GM19395 (cell line): ENCODE data around the gene NSF.
"Not testable (repeated sequence)": the region's sequence is repeated elsewhere in the genome, so short reads cannot be mapped to it uniquely, and the experiment has no call there.

Experiments
- ATAC-seq: cut with Tn5 transposase; IDR thresholded peaks from one replicate; pipeline ENCODE4 v1.9.1; 2021; ENCODE audit warnings: mild to moderate bottlenecking, moderate library complexity; ENCODE audit not compliant: unreplicated experiment

Gene NSF

DNA sequence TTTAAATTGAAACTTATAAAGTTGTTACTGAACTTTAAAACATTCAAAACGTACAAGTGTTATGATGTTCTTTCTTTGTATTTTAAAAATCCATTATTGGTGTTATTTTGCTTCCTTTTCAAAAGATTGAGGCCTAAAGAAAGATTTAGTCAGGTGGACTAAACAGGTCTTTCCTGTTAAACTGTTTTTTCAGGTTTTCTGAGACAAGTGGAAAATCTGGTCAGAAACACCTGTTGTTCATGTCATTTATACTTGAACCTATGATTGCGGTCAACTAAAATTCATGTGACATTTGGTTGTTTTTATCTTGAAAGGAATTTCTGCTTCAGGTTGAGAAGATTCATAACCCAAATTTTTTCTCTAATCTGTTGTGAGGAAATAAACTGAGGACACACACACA, 108.5 kb downstream of the NSF start:
- not testable (repeated sequence) for ATAC-seq

DNA sequence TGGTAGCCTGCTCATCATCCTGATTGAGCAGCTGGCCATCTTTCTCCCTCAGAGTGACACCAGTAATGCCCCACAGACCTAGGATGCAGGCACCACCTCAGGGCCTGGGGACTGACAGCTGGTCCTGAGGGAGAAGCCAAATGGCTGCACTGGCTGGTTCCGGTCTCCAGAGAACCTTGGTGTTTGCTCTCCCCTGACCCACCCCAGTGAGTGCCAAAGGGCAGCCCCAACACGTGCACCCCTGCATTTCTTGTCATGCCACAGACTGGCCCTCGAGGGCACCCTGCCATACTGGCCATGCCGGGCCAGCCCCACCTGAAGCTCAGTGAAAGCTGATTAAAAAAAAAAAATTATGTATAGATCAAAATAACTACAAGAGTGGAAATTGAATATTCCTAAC, 127.5 kb downstream of the NSF start:
- no peak for ATAC-seq

DNA sequence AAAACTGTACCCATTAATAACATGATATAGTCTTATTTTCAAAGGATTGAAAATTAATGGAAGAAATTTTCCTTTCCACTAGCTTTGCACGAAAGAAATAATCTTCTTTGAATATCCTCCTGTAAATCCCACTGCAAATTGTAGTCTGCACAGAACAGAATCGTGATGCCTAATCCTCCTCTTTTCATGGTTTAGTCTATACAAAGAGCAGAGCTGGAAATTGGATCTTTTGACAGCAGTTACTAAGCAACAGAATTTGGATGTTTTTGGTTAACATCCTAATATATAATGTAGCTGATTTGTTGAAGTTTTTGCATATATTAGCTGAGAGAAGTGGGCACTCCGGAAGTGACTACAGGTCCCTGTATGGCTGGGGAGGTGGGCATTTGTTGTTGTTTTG, 129.4 kb downstream of the NSF start:
- no peak for ATAC-seq

DNA sequence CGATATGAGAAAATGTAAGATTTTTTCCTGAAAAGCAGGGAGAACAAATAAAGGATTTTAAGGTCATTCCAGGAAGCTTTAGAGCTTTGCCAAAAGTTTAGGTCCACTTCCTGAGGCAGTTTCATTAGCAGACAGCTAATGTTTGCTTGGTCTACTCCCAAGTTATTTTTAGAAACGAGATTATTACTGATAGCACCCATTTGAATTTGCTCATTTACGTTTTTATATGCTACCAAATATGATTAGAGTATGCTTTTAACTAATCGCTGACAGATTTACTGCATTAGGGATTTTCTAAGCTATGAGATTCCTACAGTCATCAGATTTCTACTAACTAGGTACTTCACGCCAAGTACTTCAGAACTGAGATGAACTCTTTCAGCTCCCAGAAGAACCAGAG, 129.9 kb downstream of the NSF start:
- ATAC-seq = no peak

DNA sequence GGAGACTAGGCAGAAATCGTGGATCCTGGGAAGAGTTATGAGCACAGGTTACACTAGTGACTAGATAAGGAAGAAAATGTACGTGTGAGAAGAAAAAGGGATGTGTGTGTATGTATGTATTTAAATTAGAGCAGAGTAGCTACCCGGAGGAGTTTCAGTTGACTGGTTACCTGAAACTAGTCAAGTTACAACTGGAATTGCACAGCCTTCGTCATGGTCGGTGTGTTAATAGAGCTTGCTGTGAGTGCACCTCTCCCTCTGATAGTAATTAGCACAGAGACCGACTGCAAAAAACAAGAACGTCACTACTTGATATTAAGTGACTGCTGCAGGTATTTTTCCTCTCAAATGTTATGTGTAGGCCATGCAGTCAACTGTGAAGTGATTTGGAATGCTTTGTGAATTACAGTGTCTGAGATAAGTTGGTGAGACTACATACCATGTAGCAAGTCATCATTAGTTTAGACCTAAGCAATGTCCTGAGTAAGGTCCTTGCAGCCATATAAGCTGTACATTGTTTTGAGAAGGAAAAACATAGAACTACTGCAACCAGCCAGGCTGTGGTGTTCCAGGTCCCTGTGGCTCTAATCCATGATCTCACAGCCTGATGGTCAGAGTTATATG, 132.3 kb downstream of the NSF start:
- no peak for ATAC-seq

DNA sequence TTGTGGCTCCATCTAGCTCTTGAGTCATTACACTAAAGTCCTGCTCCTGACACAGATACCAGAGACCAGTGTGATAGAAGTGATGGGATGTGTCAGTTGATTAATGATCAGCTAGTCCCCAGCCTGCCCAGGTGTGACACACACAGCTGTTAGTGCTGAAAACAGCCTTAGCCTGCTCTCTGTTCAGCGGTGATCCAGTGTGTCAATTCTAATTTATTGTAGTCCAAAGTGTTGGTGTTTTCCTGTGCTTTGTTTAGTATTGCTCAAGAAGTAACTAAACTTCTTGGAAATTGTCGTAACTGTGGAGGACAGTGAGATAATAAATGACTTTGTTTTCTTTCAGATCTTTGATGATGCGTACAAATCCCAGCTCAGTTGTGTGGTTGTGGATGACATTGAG, 135.7 kb downstream of the NSF start:
- no peak for ATAC-seq

DNA sequence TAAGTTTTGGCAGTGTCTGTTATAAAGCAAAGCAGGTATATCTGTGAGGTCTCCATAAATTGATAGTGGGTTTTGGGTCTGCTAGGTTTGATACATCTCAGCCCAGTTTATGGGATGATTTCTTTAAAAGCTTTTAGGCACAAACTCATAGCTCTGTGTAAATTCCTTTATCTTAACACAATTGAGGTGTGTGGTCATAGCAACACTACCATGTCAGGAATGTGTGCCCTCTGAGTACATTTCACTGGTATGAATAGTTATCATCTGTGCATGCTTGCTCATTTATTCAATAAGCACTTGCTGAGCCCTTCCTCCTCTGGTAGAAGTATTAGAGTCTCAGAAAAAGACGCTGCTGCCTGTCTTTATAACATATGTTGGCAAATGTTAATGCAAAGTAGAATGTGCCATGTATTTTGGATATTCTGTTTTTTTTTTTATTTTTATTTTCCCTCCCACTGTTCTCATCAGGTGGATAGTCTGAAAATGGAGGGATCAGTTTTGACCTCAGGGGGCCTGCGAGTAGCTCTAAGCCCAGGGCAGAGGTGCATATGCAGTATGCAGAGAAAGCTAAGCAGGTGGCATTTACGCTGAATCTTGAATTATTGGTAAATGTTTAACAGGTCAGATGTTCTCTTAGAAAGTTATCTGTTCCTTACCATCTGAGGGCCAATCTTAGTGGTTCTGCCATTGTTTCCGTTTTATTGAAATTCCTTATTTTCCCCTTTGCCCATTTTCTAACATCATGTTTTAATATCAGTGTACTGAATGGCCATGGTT, 137.3 kb downstream of the NSF start:
- no peak for ATAC-seq

DNA sequence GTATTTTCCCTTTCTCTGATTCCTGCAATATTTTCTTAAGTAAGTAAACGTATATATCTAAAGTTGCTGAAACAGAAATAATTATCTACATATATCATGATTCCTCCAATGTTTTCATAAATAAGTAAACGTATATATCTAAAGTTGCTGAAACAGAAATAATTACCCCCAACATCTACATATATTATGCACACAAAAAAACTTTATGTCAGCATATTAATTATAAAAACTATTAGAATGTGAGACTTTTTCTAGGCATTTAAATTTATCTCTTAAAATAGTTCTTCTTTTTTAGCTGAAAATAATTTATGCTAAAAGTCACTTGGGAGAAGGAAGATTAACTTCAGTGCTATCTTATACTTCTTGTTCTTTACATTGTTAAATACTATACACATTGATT, 139.6 kb downstream of the NSF start:
- ATAC-seq = no peak

DNA sequence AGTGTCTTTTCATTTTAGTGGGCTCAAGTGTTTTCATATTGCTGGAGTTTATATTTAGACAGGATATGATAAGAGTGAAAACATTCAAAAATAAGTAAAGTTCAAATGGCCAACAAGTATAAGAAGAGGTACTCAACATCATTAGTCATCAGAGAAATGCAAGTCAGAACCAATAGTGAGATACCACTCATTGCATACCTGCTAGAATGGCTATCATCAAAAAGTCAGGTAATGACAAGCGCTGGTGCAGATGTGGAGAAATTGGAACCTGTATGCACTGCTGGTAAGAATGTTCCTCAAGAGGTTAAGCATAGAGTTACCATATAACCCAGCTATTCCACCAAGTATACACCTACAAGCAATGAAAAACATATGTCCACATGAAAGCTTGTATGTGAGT, 140.2 kb downstream of the NSF start:
- ATAC-seq = no peak

DNA sequence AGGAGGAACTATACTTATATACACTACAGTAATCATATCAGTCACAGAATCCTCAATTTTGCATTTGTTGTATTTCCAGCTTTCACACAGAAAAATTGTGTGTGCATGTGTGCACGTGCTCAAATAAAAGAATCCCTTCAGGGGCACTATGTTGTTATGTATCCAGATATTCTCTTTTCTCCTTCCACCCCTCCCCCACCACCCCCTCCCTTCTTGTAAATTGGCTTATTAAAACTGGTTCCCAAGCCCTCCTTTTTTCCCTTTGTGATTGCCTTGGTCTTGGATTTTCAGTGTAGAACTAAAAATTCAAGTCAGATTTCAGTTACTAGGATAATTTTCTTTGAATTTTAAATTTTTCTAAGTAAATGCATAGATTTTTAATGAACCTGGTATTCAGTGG, 141.7 kb downstream of the NSF start:
- ATAC-seq = no peak

DNA sequence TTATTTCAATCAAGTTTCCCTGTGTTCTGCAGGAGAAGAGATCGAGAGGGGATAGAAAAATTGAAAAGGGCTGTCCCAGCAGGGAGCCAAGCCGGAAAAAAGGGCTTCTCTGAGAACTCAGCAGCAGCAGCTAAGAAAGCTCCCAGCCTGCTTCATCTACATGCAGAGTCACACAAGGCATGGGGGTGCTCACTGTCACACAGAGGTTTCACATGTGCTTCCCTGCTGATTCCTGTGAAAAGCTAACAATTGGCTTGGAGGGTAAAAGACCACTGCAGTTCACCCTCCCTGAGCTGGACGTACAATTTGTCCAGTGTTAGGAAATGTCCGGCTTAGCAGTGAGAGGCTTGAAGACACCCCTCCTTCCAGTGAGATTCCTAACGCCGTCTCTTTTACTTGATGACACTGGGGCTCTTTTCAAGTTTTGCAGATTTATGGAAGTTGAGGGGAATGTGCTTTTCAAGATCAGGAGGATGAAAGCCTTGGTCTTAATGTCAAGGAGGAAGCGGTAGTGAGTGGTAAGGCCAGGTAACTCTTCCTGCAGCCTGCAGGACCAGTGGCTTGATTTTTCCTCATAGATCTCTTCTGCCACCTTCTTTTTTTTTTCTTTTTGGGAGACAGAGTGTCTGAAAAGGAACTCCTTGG, 142.4 kb downstream of the NSF start:
- ATAC-seq = no peak

DNA sequence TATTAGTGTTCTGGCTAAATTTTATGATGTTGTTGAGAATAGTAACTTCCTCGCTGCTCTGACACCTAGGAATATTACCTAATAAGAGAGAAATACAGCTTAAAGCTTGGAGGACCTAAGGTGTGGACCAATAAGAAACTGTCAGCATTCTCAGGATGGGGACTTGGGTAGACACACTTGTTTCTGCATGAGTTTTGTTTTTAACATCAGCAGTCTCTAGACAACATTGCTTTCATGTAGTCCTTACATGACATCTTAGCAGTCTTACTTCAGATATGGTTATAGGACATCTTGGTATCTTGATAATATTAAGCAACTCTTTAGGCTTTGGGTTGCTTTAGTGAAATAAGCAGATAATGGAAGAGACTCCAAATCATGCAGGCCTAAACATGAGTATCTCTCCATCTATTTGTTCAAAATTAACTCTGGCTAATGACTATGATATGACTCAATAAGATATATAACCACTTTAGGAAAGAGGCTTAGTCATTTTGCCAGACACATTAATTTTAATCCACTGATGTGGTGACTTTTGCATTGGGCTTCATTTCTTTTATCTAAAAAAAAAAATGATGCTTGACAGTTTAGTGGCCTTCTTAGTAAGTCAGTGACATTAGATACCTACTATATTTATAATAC, 143.5 kb downstream of the NSF start:
- no peak for ATAC-seq

DNA sequence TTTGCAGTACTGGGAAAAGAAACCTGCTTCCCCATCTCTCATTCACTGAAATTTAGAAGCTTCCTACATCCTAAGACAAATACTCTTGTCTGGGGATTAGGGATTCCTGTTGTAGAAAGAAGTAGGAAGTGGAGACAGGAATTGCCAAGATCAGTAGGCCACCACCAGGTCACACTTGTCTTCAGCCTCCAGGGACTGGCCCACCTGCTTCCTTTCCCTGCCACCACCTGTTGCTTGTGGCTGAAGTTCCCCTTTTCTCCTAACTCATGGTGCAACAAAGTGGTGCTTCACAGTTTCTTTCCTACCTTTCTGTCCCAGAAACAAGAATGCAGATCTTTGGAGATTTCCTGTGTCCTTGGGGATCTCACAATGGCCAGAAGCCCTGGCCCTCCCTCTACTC, 145.6 kb downstream of the NSF start:
- no peak for ATAC-seq

DNA sequence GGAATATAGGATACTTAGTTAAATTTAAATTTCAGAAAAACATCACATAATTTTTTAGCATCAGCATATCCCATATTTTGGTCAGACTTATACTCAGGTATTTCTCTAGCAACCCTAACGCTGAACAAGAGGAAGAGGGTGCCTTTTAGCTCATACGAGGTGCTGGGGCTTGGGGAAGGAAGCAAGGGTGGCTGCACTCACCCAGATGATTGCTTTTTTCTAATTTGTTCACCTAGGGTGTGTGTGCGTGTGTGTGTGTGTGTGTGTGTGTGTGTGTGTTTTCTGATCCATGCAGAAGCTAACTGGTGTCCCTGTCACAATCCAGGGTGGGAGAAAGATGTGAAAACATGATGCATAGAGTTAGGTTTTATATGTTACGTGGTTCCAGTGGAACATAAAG, 146.9 kb downstream of the NSF start:
- ATAC-seq = no peak

DNA sequence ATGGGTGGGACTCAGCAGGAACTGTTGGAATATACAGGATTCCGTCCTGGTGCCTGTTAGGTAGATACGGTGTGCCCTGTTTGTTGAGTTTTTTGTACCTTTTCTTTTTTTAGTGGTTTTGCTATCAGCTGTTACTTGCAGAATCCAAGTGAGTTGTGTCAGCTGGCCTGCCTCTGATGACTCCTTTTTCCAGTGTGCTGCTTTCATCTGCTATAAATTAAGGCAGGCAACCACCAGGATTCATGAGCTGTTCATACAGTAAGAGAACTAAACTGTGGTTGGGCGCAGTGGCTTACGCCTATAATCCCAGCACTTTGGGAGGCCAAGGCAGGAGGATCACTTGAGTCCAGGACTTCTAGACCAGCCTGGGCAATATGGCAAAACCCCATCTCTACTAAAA, 148.1 kb downstream of the NSF start:
- no peak for ATAC-seq

DNA sequence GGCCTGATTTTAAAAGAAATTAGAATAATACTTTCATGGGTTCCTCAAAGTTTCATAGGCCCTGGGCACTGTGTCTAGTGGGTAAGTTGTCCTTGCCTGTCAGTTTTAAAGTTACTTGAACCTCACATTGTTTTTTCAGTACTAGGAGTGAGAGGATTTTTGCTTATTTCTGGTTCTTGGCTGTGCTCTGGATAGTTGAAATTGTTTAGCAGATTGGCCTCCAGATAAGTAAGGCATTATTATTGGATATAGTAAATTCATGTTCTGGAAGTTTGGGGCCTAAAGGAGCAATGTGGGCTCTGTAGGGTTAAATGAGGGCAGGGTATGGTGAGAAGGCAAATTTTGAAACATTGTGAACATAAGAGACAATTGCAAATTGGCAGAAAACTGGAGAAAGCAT, 149.5 kb downstream of the NSF start:
- no peak for ATAC-seq

DNA sequence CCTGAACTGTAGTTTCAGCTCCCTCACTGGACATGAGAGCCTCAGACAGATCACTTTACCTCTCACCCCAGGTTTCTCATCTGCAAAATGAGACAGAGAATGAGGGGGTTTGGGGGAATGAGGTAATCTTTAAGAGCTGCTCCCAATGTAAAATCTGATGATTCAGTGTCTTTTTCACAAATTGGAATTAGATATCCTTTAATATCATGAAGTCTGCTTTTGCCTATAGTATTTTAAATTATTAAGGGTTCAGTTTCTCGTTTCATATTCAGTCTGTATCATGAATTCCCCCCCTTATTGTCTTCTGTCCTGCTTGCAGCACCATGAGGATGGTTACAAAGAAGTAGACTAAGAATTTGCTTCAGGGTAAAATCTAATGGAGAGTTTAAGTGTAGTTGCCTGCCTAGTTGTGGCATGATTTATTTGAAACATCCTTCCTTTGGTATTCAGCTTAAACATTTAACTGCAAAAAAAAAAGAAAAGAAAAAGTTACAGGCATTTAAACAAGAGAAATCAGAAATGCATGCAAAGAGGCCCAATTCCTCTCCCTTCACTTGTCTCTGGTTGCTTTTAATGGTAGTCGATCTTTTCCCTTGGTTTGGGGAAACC, 150.8 kb downstream of the NSF start:
- no peak for ATAC-seq

DNA sequence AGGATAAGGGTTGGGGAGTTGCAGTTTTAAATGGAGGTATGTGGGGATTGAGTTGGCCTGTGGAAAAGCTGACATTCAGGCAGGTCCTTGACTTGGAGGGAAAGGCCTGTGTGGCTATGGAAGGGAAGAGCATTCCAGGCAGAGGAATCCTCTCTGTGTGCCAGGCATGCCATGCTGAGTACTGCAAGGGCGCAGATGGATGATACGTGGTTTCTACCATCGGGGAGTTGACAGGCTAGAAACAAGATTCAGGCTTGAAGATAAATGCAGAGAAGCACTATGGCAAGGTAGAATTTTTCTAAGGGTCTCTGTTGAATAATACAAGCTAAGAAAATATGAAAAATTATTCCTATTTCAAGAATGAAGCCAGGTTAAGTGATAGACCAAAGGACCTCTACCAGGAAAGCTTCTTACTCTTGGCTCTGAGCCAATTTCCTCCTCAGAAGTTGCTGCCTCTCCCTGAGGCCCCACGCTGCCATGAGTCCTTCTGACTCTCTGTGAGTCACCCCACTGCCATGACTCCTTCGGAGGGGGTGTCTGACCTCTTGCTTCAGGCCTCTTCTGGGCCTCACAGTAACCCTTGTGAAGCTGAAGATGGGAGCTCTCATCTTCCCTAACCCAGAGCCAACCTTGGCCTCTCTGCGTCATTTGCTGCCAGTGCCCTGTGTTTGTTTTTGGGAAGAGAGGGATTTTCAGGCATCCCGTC, 152.2 kb downstream of the NSF start:
- no peak for ATAC-seq

DNA sequence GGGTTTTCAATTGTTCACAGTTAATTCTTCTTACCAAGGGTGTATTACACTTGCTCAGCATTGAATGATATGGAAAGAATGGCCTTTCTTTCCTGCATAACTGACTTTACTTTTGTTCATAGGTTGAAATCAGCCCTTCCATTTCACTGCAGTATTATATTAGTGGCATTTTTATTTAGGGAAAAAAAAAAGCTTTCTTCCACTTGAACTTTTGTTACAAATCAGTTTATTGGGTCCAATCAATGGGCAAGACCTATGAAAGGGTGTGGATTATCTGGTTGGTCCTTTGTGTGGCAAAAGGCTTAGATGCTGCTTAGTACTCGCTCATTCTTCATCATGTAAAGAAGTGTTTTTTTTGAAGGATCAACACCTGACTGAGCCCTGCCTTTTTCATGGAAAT, 154.0 kb downstream of the NSF start:
- ATAC-seq = no peak

DNA sequence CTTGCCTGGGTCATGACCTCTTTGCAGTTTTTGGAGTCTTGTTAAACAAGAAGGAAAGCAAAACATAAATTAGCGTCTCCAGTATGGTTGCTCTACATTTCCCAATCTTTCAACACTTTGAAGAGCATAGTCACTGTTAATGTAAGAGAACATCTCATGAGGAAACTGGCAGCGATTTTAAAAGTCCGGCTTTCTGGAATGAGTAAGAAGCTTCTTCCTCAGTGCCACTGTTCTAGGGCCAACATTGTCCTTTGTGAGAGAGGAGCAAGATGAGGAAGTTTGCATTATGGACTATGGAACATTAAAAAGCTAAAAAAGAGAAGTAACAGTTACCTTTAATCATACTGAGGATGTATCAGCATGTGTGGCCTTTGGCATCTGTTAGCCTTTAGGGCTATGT, 154.9 kb downstream of the NSF start:
- ATAC-seq = no peak

DNA sequence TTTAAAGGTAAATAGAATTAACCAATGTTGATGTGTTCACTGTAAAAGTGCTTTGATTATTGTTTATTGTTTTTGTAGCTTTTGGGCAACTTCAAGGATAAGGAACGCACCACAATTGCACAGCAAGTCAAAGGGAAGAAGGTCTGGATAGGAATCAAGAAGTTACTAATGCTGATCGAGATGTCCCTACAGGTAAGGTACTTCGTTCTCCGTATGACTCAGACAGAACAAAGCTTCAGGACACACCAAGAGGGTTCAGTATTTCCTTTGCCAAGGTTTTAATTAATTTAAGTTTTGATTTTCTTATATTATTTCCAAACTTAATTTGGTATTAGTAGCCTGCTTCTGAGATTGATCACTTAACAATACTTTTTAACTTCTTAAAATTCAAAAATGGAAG, 161.0 kb downstream of the NSF start:
- ATAC-seq = no peak
